ENCODE measurements around the gene MLPH. TPM values are rescaled to one million over a fixed set of nuclear protein-coding genes. Genes with fewer than 3 reads are reported as not detected.

Gene MLPH
- total and polyA plus RNA-seq, 2 of the 4 experiments (the other 2 are of a cell fraction): 13.8 to 21.6 TPM

- intact Hi-C loops (cut with micrococcal nuclease) (no loop called here), dilution Hi-C loops (cut with HindIII; ENCODE audit: low sequenced_read_pairs, unreplicated experiment) (no loop called here), in situ Hi-C loops (cut with MboI; ENCODE audit: low sequenced_read_pairs) (no loop called here)
- H3K4me1 ChIP-seq (ENCODE audit: control insufficient read depth, insufficient read depth, low read length): peaks cover 4% of the 10 kb centered on the region; the same call in 1 of the 2 replicates
- H2AFZ ChIP-seq (replicated peaks; ENCODE audit: low read length, poor library complexity): no peak overlapping the region
- peaks cover 11% of the 10 kb centered on the region for H3K9me1 ChIP-seq (ENCODE audit: insufficient read depth, low read length)
- H2BK120ac ChIP-seq (ENCODE audit: low read depth, low read length): no peak overlapping the region
- no peak overlapping the region for H3K9ac ChIP-seq (ENCODE audit: low read depth, low read length)
- no peak overlapping the region for H3K14ac ChIP-seq (replicated peaks; ENCODE audit: low read depth, low read length)
- H2BK20ac ChIP-seq (ENCODE audit: low read depth, low read length): no peak overlapping the region
- no TSS peak for BruUV-seq (replicated peaks)
- CTCF ChIA-PET: no interaction called here
- no peak overlapping the region for H3K23ac ChIP-seq (ENCODE audit: low read depth, low read length)
- H3K9me3 ChIP-seq (ENCODE audit: control insufficient read depth, insufficient read depth, low read length): no peaks in the 10 kb centered on the region
- DNase-seq (no peak), ATAC-seq (ENCODE audit: low read depth) (no peak)
- H4K5ac ChIP-seq (ENCODE audit: low read depth, low read length): no peak overlapping the region
- H2AK5ac ChIP-seq (ENCODE audit: low read depth, low read length): no peak overlapping the region
- TF ChIP-seq RFX5 (IDR thresholded peaks at IDR 0.05; ENCODE audit: low read depth, low read length): no peak
- TF ChIP-seq CEBPB (IDR thresholded peaks at IDR 0.05; ENCODE audit: low read depth, low read length): no peak
- TF ChIP-seq MAFK (IDR thresholded peaks at IDR 0.05; ENCODE audit: low read depth, low read length): no peak
- no peak for TF ChIP-seq SMC3 (IDR thresholded peaks at IDR 0.05; ENCODE audit: low read depth, low read length)
- TF ChIP-seq, protein P1, sequence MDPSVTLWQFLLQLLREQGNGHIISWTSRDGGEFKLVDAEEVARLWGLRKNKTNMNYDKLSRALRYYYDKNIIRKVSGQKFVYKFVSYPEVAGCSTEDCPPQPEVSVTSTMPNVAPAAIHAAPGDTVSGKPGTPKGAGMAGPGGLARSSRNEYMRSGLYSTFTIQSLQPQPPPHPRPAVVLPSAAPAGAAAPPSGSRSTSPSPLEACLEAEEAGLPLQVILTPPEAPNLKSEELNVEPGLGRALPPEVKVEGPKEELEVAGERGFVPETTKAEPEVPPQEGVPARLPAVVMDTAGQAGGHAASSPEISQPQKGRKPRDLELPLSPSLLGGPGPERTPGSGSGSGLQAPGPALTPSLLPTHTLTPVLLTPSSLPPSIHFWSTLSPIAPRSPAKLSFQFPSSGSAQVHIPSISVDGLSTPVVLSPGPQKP (IDR thresholded peaks at IDR 0.05; ENCODE audit: borderline replicate concordance, low read depth, low read length): no peak
- no peak for TF ChIP-seq POLR2A (IDR thresholded peaks at IDR 0.05; ENCODE audit: low read depth, low read length)
- no peak for TF ChIP-seq BHLHE40 (IDR thresholded peaks at IDR 0.05; ENCODE audit: low read depth, low read length)
- TF ChIP-seq, protein P2, sequence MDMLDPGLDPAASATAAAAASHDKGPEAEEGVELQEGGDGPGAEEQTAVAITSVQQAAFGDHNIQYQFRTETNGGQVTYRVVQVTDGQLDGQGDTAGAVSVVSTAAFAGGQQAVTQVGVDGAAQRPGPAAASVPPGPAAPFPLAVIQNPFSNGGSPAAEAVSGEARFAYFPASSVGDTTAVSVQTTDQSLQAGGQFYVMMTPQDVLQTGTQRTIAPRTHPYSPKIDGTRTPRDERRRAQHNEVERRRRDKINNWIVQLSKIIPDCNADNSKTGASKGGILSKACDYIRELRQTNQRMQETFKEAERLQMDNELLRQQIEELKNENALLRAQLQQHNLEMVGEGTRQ (IDR thresholded peaks at IDR 0.05; ENCODE audit: low read depth, low read length): no peak
- no peak for TF ChIP-seq NFE2L2 (IDR thresholded peaks at IDR 0.05; ENCODE audit: low read depth, low read length)
- TF ChIP-seq MXI1 (IDR thresholded peaks at IDR 0.05; ENCODE audit: borderline replicate concordance, low read depth, low read length): no peak
- no peak for TF ChIP-seq FOS (IDR thresholded peaks at IDR 0.05; ENCODE audit: low read depth, low read length)
- TF ChIP-seq RCOR1 (IDR thresholded peaks at IDR 0.05; ENCODE audit: insufficient replicate concordance, low read length): no peak
- no peak for TF ChIP-seq CHD1 (IDR thresholded peaks at IDR 0.05; ENCODE audit: low read depth, low read length)
- no peak overlapping the region for H3K18ac ChIP-seq (ENCODE audit: low read depth, low read length)
- no peaks in the 10 kb centered on the region; the same call in 1 of the 2 replicates for H4K20me1 ChIP-seq (ENCODE audit: insufficient read depth, low read length)
- H3K27me3 ChIP-seq (ENCODE audit: control insufficient read depth, insufficient read depth, low read length): no peaks in the 10 kb centered on the region
- no peak overlapping the region for H2BK15ac ChIP-seq (ENCODE audit: low read depth, low read length)
- no peaks in the 10 kb centered on the region for H3K36me3 ChIP-seq (ENCODE audit: control insufficient read depth, insufficient read depth, low read length)
- H2BK5ac ChIP-seq (ENCODE audit: low read depth, low read length, poor library complexity, severe bottlenecking): no peak overlapping the region
- no peak overlapping the region for H3K4me3 ChIP-seq (ENCODE audit: insufficient read depth, low read depth, low read length)
- no peak overlapping the region for H3K27ac ChIP-seq (ENCODE audit: insufficient read depth, low read length)
- no peak overlapping the region for H4K91ac ChIP-seq (ENCODE audit: insufficient read depth, low read depth, low read length)
- WGBS, 2 experiments (ENCODE audit: extremely low coverage in 2 of 2, insufficient read length in 1 of 2): 67% methylated on average over 2 of the region's 5 CpGs; no CpG with 5 or more reads in 1 of the 2 experiments
- no peak overlapping the region for H4K8ac ChIP-seq (ENCODE audit: low read depth in 2 of 2, low read length in 2 of 2)
- no peak overlapping the region for H2AK9ac ChIP-seq (replicated peaks; ENCODE audit: low read depth, low read length, poor library complexity)
- no peak overlapping the region for H3K4ac ChIP-seq (ENCODE audit: low read depth, low read length)
- no peaks in the 10 kb centered on the region; a peak in 1 of 4 replicates for H3K79me1 ChIP-seq (ENCODE audit: low read depth in 1 of 2, low read length in 2 of 2)
- POLR2A ChIA-PET (ENCODE audit: unreplicated experiment): no interaction called here
- H3K56ac ChIP-seq (ENCODE audit: extremely low read depth, insufficient read depth, low read length): no peak overlapping the region
- H3K4me2 ChIP-seq (ENCODE audit: low read depth, low read length): no peak overlapping the region
Observed at GRCh38 chr2:237536083-237536415, 49.0 kb downstream of the MLPH start.

Measured in IMR-90 (cell line).